ENCODE results near the gene CSNK1G1. TPM values are rescaled to one million over a fixed set of nuclear protein-coding genes. Genes with fewer than 3 reads are reported as not detected.
"Not testable (repeated sequence)": the region's sequence is repeated elsewhere in the genome, so short reads cannot be mapped to it uniquely, and the experiment has no call there.

Gene CSNK1G1
- total RNA-seq, 1 experiment from 2014 or later: 15.7 TPM

DNA sequence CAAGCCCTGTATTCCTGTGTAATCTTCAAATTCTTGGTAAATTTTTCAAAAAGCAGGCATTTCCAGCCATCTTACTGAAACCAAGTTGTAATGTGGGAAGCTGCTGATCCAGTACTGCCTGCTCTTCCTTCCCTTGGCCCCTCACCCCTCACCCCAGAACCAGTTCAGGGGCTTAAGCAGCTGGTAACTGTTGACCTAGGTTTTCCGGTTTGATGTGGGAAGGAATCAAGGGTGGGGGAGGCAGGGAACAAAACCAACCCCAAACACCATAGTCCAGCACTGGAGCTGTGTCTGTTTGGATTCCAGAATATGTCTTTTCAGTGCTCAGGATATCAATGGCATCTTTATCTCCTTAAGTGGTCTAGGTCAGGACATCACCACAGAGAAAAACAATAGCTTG lies 233.5 kb downstream of the CSNK1G1 start:
- in situ Hi-C loops (cut with HindIII; ENCODE audit: low sequenced_read_pairs): no loop called here
- no peak for DNase-seq (ENCODE audit: low spot score)

DNA sequence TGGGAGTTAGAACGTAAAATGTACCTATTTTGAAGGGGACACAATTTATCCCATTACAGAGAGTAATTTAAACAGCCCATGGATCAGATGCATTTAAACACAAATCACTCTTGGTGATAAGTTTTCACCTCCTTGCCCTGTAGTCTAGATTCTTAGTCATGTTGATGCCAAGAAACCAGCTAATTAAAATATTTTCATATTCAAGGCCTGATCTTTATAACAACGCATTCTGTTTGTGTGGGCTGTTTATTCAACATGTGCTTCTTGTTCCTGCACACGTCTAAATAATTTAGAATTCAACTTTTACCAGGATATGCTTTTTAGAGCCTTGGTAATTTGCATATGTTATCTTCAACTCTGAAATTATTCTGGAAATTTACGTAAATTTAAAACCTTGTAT lies 234.4 kb downstream of the CSNK1G1 start:
- in situ Hi-C loops (cut with HindIII; ENCODE audit: low sequenced_read_pairs): no loop called here
- DNase-seq (ENCODE audit: low spot score): no peak

DNA sequence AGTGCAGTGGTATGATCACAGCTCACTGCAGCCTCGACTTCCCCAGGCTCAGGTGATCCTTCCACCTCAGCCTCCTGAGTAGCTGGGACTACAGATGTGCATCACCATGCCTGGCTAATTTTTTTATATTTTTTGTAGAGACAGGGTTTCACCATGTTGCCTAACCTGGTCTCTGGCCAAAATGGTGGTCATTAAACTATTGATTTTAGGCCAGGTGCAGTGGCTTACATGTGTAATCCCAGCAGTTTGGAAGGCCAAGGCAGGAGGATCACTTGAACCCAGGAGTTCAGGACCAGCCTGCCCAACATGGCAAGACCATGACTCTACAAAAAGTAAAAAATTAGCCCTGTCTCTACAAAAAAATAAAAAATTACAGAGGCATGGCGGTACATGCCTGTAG lies 235.7 kb downstream of the CSNK1G1 start:
- DNase-seq (ENCODE audit: low spot score); in situ Hi-C loops (cut with HindIII; ENCODE audit: low sequenced_read_pairs): not testable (repeated sequence)

DNA sequence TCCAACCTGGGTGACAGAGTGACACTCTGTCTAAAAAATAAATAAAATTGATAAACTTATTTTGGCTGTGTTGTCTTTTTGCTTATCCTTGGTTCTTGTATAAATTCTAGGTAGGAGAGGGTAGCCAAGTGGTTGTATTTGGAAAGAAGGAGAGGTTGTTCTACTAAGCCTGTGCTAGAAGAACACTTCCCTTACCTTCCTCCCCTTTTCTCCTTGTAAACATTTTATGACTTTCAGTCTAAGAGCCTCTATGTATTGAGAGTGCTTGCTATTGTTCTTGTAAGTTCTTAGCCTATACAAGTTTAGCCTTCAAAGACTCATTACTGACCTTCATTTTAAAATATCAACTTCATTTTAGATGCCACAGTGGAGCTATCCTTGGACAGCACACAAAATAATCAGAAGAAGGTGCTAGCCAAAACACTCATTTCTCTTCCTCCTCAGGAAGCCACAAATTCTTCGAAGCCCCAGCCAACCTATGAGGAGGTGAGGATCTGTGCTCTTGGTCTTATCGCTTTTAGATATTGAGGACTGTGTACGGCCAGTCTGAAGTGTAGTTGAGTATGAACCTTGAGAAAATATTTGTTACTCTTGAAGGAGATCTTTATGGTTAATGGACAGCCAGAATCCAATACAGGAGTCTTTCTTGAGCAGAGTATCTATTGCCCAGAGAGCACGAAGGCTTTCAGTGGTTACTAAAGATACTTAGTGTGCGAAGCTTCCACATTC lies 238.1 kb downstream of the CSNK1G1 start:
- in situ Hi-C loops (cut with HindIII; ENCODE audit: low sequenced_read_pairs): no loop called here
- DNase-seq (ENCODE audit: low spot score): no peak

Other genes starting within 250 kb of the CSNK1G1 start
- 18.2 and 24.7 TPM in 2 replicates for gene SNX22, start 204.4 kb downstream of the CSNK1G1 start, total RNA-seq (2014; rRNA removed; shearing (Covaris generic))
- 580 and 591 TPM in 2 replicates for gene PPIB, start 193.2 kb downstream of the CSNK1G1 start, total RNA-seq (2014; rRNA removed; shearing (Covaris generic))
- gene PCLAF, start 25.3 kb upstream of the CSNK1G1 start, total RNA-seq (2014; rRNA removed; shearing (Covaris generic)): 50.8 and 138 TPM in 2 replicates
- gene TRIP4, start 31.7 kb upstream of the CSNK1G1 start, total RNA-seq (2014; rRNA removed; shearing (Covaris generic)): 23.6 and 25.7 TPM in 2 replicates
- gene ZNF609, start 104.4 kb upstream of the CSNK1G1 start, total RNA-seq (2014; rRNA removed; shearing (Covaris generic)): 11.6 and 17.0 TPM in 2 replicates